RWPE2 (cell line): Measurements from ENCODE around the gene FAM53B.

ENCODE experiments used
- ATAC-seq: fragments of 200-7000 bp; cut with Tn5 transposase; 3 replicates; pipeline ENCODE4 v1.9.1; 2021; ENCODE audit warnings: low read depth
- DNase-seq: peaks from one replicate; pipeline ENCODE4 v3.0.0-alpha.2; 2020; ENCODE audit warnings: low spot score
- H3K27ac ChIP-seq: fragments of 450-650 bp; 2 replicates; pipeline ENCODE4 v1.5.1; 2017; ENCODE audit warnings: mild to moderate bottlenecking; ENCODE audit not compliant: poor library complexity, severe bottlenecking
- H3K27me3 ChIP-seq: fragments of 250-450 bp; sonication (Bioruptor Pico); 2 replicates; pipeline ENCODE4 v1.5.1; 2021; ENCODE audit warnings: mild to moderate bottlenecking, moderate library complexity; ENCODE audit not compliant: insufficient read depth, poor library complexity, severe bottlenecking
- H3K36me3 ChIP-seq: fragments of 250-450 bp; sonication (Bioruptor Pico); 2 replicates; pipeline ENCODE4 v1.5.1; 2020; ENCODE audit warnings: low read depth, mild to moderate bottlenecking, moderate library complexity
- H3K4me1 ChIP-seq: fragments of 250-450 bp; sonication (Bioruptor Pico); 2 replicates; pipeline ENCODE4 v1.5.1; 2021; ENCODE audit warnings: mild to moderate bottlenecking, moderate library complexity; ENCODE audit not compliant: insufficient read depth, poor library complexity, severe bottlenecking
- H3K4me3 ChIP-seq: fragments of 250-450 bp; sonication (Bioruptor Pico); 2 replicates; pipeline ENCODE4 v1.5.1; 2021; ENCODE audit warnings: mild to moderate bottlenecking, moderate library complexity; ENCODE audit not compliant: severe bottlenecking
- H3K9me3 ChIP-seq: fragments of 250-450 bp; sonication (Bioruptor Pico); 2 replicates; pipeline ENCODE4 v1.5.1; 2021; ENCODE audit warnings: mild to moderate bottlenecking, moderate library complexity; ENCODE audit not compliant: severe bottlenecking
- TF ChIP-seq, protein P1 (sequence below): fragments of 450-650 bp; IDR thresholded peaks from one replicate; pipeline ENCODE4 v1.5.1; 2017; ENCODE audit warnings: mild to moderate bottlenecking, moderate library complexity; ENCODE audit not compliant: poor library complexity, severe bottlenecking

Gene FAM53B

DNA sequence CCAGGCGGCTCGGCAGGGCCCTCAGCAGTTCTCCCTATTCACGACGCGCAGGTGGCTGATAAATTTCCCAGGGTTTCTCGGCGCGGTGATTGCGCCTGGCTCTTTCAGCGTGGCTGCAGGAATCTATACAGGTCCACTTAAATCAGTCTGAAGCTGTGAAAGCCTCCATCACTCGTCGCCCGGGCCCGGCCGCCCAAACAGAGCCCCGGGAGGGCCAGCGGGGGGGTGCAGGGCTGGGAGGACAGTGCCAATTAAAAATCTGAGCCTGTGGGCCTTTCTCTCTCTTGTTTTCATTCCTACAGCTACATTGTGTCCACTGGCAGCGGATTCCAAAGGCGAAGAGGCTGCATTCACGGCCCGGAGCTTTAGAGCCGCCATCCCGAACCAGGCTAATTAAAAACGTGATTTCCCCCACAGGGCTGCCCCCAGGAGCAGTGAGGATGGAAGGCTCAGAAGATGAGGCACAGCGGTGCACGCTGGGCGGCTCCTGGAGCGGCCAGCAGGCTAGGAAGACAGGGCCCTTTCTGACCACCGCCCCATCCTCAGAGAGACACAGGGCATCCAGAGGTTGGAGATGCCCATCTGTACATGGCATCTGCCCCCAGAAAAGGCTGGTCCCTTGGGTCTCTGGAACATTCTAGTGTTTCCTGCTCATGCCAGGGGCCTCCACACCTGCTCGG is 100.7 kb downstream of the FAM53B start:
- TF ChIP-seq, protein P1, sequence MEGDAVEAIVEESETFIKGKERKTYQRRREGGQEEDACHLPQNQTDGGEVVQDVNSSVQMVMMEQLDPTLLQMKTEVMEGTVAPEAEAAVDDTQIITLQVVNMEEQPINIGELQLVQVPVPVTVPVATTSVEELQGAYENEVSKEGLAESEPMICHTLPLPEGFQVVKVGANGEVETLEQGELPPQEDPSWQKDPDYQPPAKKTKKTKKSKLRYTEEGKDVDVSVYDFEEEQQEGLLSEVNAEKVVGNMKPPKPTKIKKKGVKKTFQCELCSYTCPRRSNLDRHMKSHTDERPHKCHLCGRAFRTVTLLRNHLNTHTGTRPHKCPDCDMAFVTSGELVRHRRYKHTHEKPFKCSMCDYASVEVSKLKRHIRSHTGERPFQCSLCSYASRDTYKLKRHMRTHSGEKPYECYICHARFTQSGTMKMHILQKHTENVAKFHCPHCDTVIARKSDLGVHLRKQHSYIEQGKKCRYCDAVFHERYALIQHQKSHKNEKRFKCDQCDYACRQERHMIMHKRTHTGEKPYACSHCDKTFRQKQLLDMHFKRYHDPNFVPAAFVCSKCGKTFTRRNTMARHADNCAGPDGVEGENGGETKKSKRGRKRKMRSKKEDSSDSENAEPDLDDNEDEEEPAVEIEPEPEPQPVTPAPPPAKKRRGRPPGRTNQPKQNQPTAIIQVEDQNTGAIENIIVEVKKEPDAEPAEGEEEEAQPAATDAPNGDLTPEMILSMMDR = no peak
- H3K36me3 ChIP-seq = no peaks in the 10 kb centered on the region
- H3K4me1 ChIP-seq = peaks cover 29% of the 10 kb centered on the region
- DNase-seq (no peak), ATAC-seq (no peak)
- H3K4me3 ChIP-seq = no peak overlapping the region
- H3K9me3 ChIP-seq = no peaks in the 10 kb centered on the region
- no peaks in the 10 kb centered on the region for H3K27me3 ChIP-seq
- H3K27ac ChIP-seq = no peak overlapping the region

DNA sequence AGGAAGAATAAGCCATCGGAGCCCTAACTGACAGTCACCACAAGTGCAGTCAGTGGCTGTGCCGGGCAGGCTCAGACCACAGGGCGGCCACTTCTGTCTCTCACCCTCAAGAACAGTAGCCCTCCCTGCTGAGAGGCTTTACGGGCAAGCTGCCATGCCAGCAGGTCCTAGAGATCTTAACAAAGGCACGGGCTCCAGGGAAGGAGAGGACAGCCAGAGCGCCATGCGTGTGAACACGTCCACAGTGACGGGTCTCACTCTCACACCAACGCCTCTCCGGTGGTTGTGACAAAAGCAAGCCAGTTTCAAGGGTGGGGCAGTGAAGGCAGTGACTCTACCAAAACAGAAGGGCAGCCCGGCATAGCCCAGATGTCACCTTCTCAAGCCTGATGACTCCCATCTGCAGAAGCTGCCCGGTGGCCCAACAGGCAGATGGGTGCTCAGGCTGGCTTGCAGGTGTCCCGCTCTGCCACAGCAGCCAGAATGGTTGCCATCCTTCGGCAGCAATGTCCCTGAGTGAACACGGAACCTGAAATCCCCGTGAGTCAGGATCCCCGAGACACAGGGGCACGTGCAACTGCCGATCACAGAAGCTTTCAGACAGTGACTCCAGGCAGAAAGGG is 102.0 kb downstream of the FAM53B start:
- no peak for DNase-seq
- no peak overlapping the region for H3K27ac ChIP-seq
- ATAC-seq = no peak

DNA sequence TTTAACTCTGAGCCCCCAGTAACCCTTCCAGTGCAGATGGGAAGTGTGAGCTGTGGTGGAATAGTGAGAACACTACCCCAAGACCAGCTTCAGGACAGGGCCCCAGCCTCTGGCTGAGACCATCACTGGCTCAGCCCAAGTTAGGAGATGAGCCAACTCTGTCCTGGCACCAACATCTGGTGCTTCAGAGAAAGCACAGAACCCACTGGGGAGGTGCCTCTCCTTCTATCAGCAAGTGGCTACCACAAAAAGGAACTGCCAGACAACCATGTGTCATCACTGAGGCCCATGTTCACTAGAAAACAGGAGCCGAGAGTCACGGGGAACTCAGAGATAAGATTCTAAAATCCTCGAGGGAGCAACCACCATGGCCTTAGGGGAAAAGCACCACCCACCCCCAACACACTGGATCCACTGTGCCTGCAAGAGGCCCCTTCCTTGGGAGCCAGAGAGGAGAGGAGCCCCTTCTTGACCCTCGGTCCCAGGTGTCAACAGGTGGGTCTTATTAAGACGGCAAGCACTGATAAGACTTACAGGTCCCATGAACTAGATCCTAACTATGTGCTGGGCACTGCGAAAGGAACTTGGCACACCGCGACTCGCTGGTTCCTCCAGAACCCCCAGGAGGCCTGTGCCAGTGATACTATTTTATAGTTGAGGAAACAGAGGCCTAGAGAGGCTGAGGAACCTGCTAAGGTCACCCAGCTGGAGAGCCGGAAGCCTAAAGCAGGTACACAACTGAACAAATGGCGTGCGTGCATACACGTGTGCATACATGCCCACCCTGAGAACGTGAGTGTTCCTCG is 102.7 kb downstream of the FAM53B start:
- Histone ChIP-seq H3K36me3 (no peaks in the 10 kb centered on the region), H3K27me3 (no peaks in the 10 kb centered on the region), H3K9me3 (no peaks in the 10 kb centered on the region), H3K4me1 (peaks cover 9% of the 10 kb centered on the region), H3K4me3 (no peak overlapping the region), H3K27ac (peak overlapping the region; percentile 2)
- DNase-seq = no peak
- no peak for ATAC-seq
- TF ChIP-seq, protein P1 = no peak

More for the DNA sequence above, 102.0 kb downstream of the FAM53B start:
- H3K9me3 ChIP-seq = no peaks in the 10 kb centered on the region
- no peaks in the 10 kb centered on the region for H3K36me3 ChIP-seq
- TF ChIP-seq, protein P1 = no peak
- H3K27me3 ChIP-seq = no peaks in the 10 kb centered on the region
- peaks cover 16% of the 10 kb centered on the region for H3K4me1 ChIP-seq
- H3K4me3 ChIP-seq = no peak overlapping the region

DNA sequence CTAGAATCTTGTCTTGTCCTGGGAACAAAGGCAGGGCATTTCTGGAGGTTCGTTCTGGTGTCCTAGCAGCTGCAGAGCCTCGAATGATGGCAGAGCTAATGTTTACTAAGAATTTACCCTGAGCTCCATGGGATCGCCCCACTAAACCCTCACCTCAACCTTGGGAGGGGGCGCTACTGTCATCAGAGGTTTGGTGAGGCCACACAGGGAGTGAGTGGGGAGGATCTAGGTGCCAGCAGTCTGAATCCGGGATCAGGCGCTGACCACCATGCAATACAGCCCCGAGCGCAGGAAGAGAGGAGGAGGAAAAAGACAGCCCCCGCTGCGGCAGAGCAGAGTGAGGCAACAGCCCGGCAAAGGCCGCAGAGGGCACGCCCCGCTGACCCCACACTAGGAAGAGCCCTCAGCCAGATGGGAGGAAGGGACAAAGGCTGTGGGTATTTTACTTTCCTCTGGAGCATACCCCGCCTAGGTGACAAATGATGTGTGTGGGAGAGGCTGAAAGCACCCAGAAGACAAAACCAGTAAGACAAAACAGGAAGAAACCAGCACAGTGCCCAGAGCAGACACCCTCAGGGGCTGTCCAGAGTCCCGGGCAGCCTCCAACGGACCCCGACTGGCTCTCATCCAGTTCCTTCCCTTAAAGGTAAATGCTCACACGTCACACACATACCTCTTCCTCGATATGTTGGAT is 103.5 kb downstream of the FAM53B start:
- ATAC-seq = no peak
- peak overlapping the region; percentile 2 for H3K27ac ChIP-seq
- H3K4me1 ChIP-seq = peaks cover 7% of the 10 kb centered on the region
- H3K9me3 ChIP-seq = no peaks in the 10 kb centered on the region
- no peak for DNase-seq
- H3K36me3 ChIP-seq = no peaks in the 10 kb centered on the region
- H3K27me3 ChIP-seq = no peaks in the 10 kb centered on the region
- TF ChIP-seq, protein P1 = no peak
- no peak overlapping the region for H3K4me3 ChIP-seq
